Mesendoderm (in vitro differentiated cells): ENCODE measurements around the gene OCA2.

Experiments used
- DNase-seq: peaks from one replicate; pipeline ENCODE4 v3.0.0; 2013
- H2AK5ac ChIP-seq: 2 replicates; pipeline ENCODE4 v1.6.1; 2013; ENCODE audit warnings: low read length, inconsistent platforms
- H2BK120ac ChIP-seq: 2 replicates; pipeline ENCODE4 v1.6.1; 2013; ENCODE audit warnings: low read depth, mild to moderate bottlenecking, low read length, moderate library complexity, mixed read lengths
- H2BK15ac ChIP-seq: replicated peaks from 2 replicates; pipeline ENCODE4 v1.6.1; 2013; ENCODE audit warnings: low read depth, mild to moderate bottlenecking, moderate library complexity
- H2BK5ac ChIP-seq: 2 replicates; pipeline ENCODE4 v1.6.1; 2013; ENCODE audit warnings: low read length, inconsistent platforms
- H3K18ac ChIP-seq: 2 replicates; pipeline ENCODE4 v1.6.1; 2013; ENCODE audit warnings: mild to moderate bottlenecking, low read length, mixed read lengths
- H3K23ac ChIP-seq: one replicate; pipeline ENCODE4 v1.6.1; 2013; ENCODE audit warnings: low read length
- H3K27ac ChIP-seq: 2 replicates; pipeline ENCODE4 v1.5.1; 2013; ENCODE audit warnings: low read depth, mild to moderate bottlenecking, inconsistent platforms, low read length, moderate library complexity
- H3K27me3 ChIP-seq: 2 replicates; pipeline ENCODE4 v1.6.1; 2013; ENCODE audit warnings: low read length, control low read depth, mild to moderate bottlenecking, inconsistent platforms; ENCODE audit not compliant: insufficient read depth, poor library complexity
- H3K36me3 ChIP-seq: 2 replicates; pipeline ENCODE4 v1.6.1; 2013; ENCODE audit warnings: low read length, inconsistent platforms; ENCODE audit not compliant: control insufficient read depth, insufficient read depth
- H3K4ac ChIP-seq: one replicate; pipeline ENCODE4 v1.6.1; 2013; ENCODE audit warnings: low read depth, mild to moderate bottlenecking, low read length, moderate library complexity
- H3K4me1 ChIP-seq: 2 replicates; pipeline ENCODE4 v1.6.1; 2013; ENCODE audit warnings: low read depth, low read length, inconsistent platforms; ENCODE audit not compliant: control insufficient read depth
- H3K4me2 ChIP-seq: 2 replicates; pipeline ENCODE4 v1.6.1; 2013; ENCODE audit warnings: low read length
- H3K4me3 ChIP-seq: 2 replicates; pipeline ENCODE4 v1.5.1; 2013; ENCODE audit warnings: mild to moderate bottlenecking, low read length
- H3K56ac ChIP-seq: one replicate; pipeline ENCODE4 v1.6.1; 2013; ENCODE audit warnings: low read length
- H3K79me1 ChIP-seq: 2 replicates; pipeline ENCODE4 v1.6.1; 2013; ENCODE audit warnings: low read length, inconsistent platforms
- H3K79me2 ChIP-seq: 2 replicates; pipeline ENCODE4 v1.6.1; 2013; ENCODE audit warnings: mild to moderate bottlenecking, low read length; ENCODE audit not compliant: control insufficient read depth, insufficient read depth
- H3K9ac ChIP-seq: 2 replicates; pipeline ENCODE4 v1.6.1; 2013; ENCODE audit warnings: low read length, inconsistent platforms
- H4K5ac ChIP-seq: one replicate; pipeline ENCODE4 v1.6.1; 2013; ENCODE audit warnings: low read length
- H4K8ac ChIP-seq: one replicate; pipeline ENCODE4 v1.6.1; 2013; ENCODE audit warnings: low read depth, mild to moderate bottlenecking, control low read depth, low read length, moderate library complexity
- WGBS: extraction: QIAGEN DNeasy Blood & Tissue Kit; methylation state at CpG from one replicate; pipeline ENCODE4 v1.1.7; 2013; ENCODE audit warnings: low lambda C conversion rate, missing lambda C conversion rate; ENCODE audit not compliant: insufficient coverage; ENCODE audit errors: extremely low coverage; 5-methylcytosine and 5-hydroxymethylcytosine counted together

OCA2 gene

DNA sequence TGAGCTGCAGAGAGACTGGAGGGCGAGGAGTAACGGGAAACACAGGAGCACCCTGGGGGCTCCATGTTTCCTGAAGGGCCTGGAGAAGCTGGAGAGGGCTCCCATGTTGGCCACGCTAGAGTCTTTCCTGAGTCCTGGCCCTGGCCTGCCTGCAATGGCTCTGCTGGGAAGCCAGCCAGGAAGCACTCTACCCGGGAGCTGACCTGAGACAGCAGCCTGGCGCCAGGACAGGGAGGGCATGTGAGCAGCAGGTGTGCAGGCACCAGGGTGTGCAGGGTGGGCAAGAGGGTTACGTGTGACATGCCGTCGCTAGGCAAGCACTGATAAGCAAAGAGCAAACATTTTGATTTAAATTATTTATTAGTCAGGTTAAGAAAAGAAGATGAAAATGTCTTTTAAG is 301.4 kb downstream of the OCA2 start:
- H3K4ac ChIP-seq = no peak overlapping the region
- no peaks in the 10 kb centered on the region for H3K4me1 ChIP-seq
- H3K36me3 ChIP-seq = no peaks in the 10 kb centered on the region
- H3K79me1 ChIP-seq = no peaks in the 10 kb centered on the region
- no peak overlapping the region for H3K27ac ChIP-seq
- H3K56ac ChIP-seq = no peak overlapping the region
- no peak overlapping the region for H4K5ac ChIP-seq
- H3K4me2 ChIP-seq = no peak overlapping the region
- H2BK5ac ChIP-seq = no peak overlapping the region
- no peak overlapping the region for H2BK120ac ChIP-seq
- WGBS = no CpG with 5 or more reads among the region's 8 CpGs
- no peak for DNase-seq
- H3K18ac ChIP-seq = no peak overlapping the region
- H3K79me2 ChIP-seq = no peaks in the 10 kb centered on the region
- no peak overlapping the region for H3K4me3 ChIP-seq
- H2BK15ac ChIP-seq = no peak overlapping the region
- H3K9ac ChIP-seq = no peak overlapping the region
- H4K8ac ChIP-seq = no peak overlapping the region
- no peaks in the 10 kb centered on the region for H3K27me3 ChIP-seq
- H3K23ac ChIP-seq = no peak overlapping the region
- H2AK5ac ChIP-seq = no peak overlapping the region

DNA sequence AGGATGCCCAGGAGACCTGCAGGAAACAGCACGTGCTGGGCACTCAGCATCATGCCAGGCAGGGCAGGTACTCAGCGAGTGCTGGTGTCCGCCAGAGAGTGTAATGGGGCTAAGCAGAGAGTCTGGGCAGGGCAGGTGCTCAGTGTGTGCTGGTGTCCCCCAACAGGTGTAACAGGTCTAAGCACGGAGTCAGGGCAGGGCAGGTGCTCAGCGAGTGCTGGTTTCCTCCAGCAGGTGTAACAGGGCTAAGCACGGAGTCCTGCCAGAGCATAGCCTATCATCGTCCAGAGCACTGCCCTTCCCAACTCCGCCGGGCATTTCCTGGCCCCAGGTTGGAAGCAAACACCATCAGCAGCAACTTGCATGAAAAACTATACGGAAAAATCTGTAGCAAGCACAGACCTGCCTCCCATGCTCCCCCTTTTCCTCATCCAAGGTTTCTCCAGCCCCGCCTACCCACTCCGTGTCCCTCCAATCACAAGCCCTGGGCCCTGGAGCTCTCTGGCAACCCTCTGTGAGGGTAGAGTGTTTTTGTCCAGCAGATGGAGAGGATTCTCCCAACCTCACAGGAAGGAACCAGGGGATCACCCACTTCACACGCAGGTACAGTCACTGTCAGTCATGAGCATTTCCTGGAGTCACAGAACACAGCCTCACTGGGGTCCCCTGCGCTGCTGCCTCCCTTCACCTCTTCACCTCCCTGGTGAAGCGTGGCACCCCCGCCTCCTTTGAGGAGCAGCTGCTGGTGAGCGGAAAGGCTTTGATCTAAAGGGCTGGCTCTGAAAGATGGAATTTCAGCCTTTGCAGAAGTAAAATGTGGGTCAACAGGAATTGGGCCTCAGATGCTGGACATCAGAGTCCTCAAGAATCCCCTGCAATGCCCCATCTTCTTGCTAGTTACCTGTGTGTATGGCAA is 302.5 kb downstream of the OCA2 start:
- no peak overlapping the region for H4K5ac ChIP-seq
- H3K36me3 ChIP-seq = no peaks in the 10 kb centered on the region
- H3K56ac ChIP-seq = no peak overlapping the region
- no peak overlapping the region for H3K23ac ChIP-seq
- no peak overlapping the region for H3K27ac ChIP-seq
- peak; percentile 3 for DNase-seq
- H3K79me1 ChIP-seq = no peaks in the 10 kb centered on the region
- H3K18ac ChIP-seq = no peak overlapping the region
- H3K4me3 ChIP-seq = no peak overlapping the region
- no peak overlapping the region for H3K4me2 ChIP-seq
- no peak overlapping the region for H2BK15ac ChIP-seq
- no peak overlapping the region for H3K4ac ChIP-seq
- no peaks in the 10 kb centered on the region for H3K79me2 ChIP-seq
- H2BK120ac ChIP-seq = no peak overlapping the region
- no CpG with 5 or more reads among the region's 17 CpGs for WGBS
- no peaks in the 10 kb centered on the region for H3K4me1 ChIP-seq
- H3K9ac ChIP-seq = no peak overlapping the region
- H4K8ac ChIP-seq = no peak overlapping the region
- no peaks in the 10 kb centered on the region for H3K27me3 ChIP-seq
- H2AK5ac ChIP-seq = no peak overlapping the region
- no peak overlapping the region for H2BK5ac ChIP-seq

DNA sequence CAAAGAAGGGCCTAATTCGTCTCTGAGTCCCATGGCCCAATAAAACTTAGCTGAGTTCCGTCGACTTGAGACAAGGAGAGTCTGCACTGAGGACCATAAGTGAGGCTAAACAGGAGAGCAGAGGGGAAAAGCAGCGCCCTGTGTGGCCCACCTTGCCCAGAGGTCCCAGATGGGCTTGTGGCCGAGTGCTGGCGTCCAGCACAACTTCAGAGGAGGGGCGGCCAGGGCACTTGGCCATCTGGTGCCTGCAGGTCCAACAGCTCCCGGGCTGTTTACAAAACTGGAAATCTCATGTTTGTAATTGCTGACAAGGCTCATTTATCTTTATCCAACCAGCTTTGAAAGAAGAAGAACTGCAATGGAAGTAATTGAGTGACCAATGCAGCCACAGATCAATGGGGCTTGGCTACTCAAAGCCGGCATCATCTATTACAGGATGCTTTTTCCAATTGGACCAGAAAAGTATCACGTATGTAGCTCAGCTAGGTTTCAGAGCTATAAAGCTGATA is 306.3 kb downstream of the OCA2 start:
- no CpG with 5 or more reads among the region's 10 CpGs for WGBS

DNA sequence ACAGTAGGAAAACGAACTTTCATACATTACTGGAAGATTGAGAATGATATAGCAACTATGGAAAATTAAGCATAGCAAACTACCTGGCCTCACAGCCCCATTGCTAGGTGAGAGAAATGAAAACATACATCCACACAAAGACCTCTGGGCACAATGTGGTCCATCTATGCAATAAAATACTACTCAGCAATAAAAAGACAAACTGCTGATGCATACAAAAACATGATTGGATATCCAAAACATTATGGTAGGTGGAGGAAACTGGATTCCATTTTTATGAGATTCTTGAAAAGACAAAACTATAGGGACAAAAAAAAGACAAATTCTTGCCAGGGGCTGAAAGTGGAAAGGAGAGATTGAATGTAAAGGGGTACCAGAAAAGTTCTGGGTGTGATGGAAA is 308.8 kb downstream of the OCA2 start:
- Histone ChIP-seq H3K4me3 (no peak overlapping the region), H2AK5ac (no peak overlapping the region), H3K4ac (no peak overlapping the region), H3K23ac (no peak overlapping the region), H2BK15ac (no peak overlapping the region), H3K4me1 (no peaks in the 10 kb centered on the region), H4K8ac (no peak overlapping the region), H4K5ac (no peak overlapping the region), H3K4me2 (no peak overlapping the region), H3K36me3 (no peaks in the 10 kb centered on the region), H3K9ac (no peak overlapping the region), H3K18ac (no peak overlapping the region), H3K79me2 (no peaks in the 10 kb centered on the region), H3K79me1 (no peaks in the 10 kb centered on the region), H2BK5ac (no peak overlapping the region), H3K56ac (no peak overlapping the region), H3K27ac (no peak overlapping the region), H3K27me3 (no peaks in the 10 kb centered on the region), H2BK120ac (no peak overlapping the region)
- no CpG with 5 or more reads among the region's 1 CpG for WGBS
- no peak for DNase-seq

More for the DNA sequence above, 306.3 kb downstream of the OCA2 start:
- Histone ChIP-seq H3K4me1 (no peaks in the 10 kb centered on the region), H2BK120ac (no peak overlapping the region), H3K27ac (no peak overlapping the region), H3K79me1 (no peaks in the 10 kb centered on the region), H3K9ac (no peak overlapping the region), H3K23ac (no peak overlapping the region), H3K56ac (no peak overlapping the region), H3K27me3 (no peaks in the 10 kb centered on the region), H2BK15ac (no peak overlapping the region), H3K4me3 (no peak overlapping the region), H3K36me3 (no peaks in the 10 kb centered on the region), H3K18ac (no peak overlapping the region), H3K4me2 (no peak overlapping the region), H4K8ac (no peak overlapping the region), H4K5ac (no peak overlapping the region), H3K79me2 (no peaks in the 10 kb centered on the region), H2AK5ac (no peak overlapping the region), H2BK5ac (no peak overlapping the region), H3K4ac (no peak overlapping the region)
- DNase-seq = no peak

DNA sequence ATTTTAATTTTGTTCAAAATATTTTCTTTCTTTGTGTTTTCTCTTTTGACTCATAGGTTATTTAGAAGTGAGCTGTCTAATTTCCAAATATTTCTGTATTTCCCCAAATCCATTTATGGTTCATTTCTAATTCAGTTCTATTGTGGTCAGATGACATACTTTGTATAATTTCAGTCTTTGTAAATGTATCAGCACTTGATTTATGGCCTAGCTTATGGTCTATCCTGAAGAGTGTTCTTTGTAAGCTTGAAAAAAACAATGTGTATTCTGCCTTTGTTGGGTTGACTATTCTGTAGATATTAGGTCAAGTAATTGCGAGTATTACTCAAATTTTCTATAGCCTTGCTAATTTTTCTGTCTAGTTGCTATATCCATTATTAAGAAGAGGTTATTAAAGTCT is 311.2 kb downstream of the OCA2 start:
- no peak overlapping the region for H3K4me2 ChIP-seq
- no peak overlapping the region for H4K8ac ChIP-seq
- no peak overlapping the region for H4K5ac ChIP-seq
- H2BK120ac ChIP-seq = no peak overlapping the region
- H3K18ac ChIP-seq = no peak overlapping the region
- no peaks in the 10 kb centered on the region for H3K36me3 ChIP-seq
- no peak overlapping the region for H2AK5ac ChIP-seq
- DNase-seq = no peak
- no peaks in the 10 kb centered on the region for H3K79me1 ChIP-seq
- no peak overlapping the region for H3K23ac ChIP-seq
- H2BK5ac ChIP-seq = no peak overlapping the region
- no peak overlapping the region for H3K56ac ChIP-seq
- no peaks in the 10 kb centered on the region for H3K27me3 ChIP-seq
- H3K79me2 ChIP-seq = no peaks in the 10 kb centered on the region
- no peak overlapping the region for H3K27ac ChIP-seq
- H3K4ac ChIP-seq = no peak overlapping the region
- H2BK15ac ChIP-seq = no peak overlapping the region
- no peak overlapping the region for H3K4me3 ChIP-seq
- no peaks in the 10 kb centered on the region for H3K4me1 ChIP-seq
- WGBS = no CpG with 5 or more reads among the region's 1 CpG
- H3K9ac ChIP-seq = no peak overlapping the region
